Measurements from ENCODE around the gene FN3KRP. TPM values are rescaled to one million over a fixed set of nuclear protein-coding genes. Genes with fewer than 3 reads are reported as not detected.

The FN3KRP gene
- total and polyA plus RNA-seq, 2 donors (not counting 1 experiment from before 2014, with no cell fraction given), result 16.8 to 44.2 TPM

DNA sequence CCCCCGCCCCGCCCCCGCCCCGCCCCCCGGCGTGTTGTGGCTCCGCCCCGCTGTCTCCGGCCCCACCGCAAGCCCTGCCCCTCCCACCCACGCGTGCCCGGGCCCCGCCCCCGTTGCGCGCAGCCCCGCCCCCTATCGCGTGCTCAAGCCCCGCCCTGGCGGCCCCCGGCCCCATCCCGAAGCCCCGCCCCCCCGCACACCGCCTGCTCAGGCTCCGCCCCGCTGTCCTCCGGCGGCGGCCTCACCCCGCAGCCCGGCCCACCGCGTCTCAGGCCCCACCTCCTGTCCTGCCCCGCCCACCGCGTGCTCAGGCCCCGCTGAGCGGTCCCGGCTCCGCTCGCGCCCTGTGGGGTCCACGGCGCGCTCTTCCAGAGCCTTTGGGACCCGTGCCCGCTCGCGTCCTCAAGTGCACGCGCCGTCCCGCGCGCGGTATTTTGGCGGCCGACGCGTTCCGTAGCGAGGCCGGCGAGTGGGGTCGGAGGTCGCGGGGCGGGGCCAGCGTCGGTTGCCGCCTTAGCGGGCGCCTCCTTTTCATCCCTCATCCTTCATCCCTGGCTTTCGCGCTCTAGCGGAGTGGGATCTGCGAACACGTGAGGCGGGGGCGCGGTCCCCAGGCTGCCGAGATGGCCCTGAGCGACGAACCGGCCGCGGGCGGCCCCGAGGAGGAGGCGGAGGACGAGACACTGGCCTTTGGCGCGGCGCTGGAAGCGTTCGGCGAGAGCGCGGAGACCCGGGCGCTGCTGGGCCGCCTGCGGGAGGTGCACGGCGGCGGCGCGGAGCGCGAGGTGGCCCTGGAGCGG is 35.3 kb downstream of the FN3KRP start, which contains the start of gene TBCD:
Gene TBCD, plus strand, starts transcription at position 495 of the 800 bp plus-strand sequence. Its CDS starts 129 bp downstream, at position 624.
- DNase-seq (peak; percentile 95), ATAC-seq (ENCODE audit: low read depth) (peak; percentile 87)
- H3K27me3 Mint-ChIP-seq, result no peaks in the 10 kb centered on the region
- peak within 1 kb of the TSS; percentile 76 for H3K27ac Mint-ChIP-seq
- peak within 1 kb of the TSS; percentile 92 for H2AFZ ChIP-seq (ENCODE audit: insufficient read depth, low read depth, low read length, poor library complexity, severe bottlenecking)
- peaks cover 7 to 15% of the 10 kb centered on the region in 2 donors for H3K4me1 ChIP-seq (ENCODE audit: control insufficient read depth in 2 of 2, insufficient read depth in 2 of 2, low read length in 2 of 2)
- H3K9ac ChIP-seq (ENCODE audit: low read length), result peak within 1 kb of the TSS; percentile 86
- no peaks in the 10 kb centered on the region for H3K36me3 ChIP-seq (replicated peaks in 1 of 2; ENCODE audit: control extremely low read depth in 1 of 2, control insufficient read depth in 1 of 2, extremely low read depth in 1 of 2, insufficient read depth in 2 of 2, low read length in 1 of 2)
- peaks cover 34% of the 10 kb centered on the region for H4K20me1 ChIP-seq (ENCODE audit: control insufficient read depth, insufficient read depth, low read length, poor library complexity, severe bottlenecking)
- no peak for TF ChIP-seq EZH2 (IDR thresholded peaks at IDR 0.05; ENCODE audit: borderline replicate concordance, insufficient read depth, low read depth, low read length, poor library complexity, severe bottlenecking)
- TF ChIP-seq, protein P1, sequence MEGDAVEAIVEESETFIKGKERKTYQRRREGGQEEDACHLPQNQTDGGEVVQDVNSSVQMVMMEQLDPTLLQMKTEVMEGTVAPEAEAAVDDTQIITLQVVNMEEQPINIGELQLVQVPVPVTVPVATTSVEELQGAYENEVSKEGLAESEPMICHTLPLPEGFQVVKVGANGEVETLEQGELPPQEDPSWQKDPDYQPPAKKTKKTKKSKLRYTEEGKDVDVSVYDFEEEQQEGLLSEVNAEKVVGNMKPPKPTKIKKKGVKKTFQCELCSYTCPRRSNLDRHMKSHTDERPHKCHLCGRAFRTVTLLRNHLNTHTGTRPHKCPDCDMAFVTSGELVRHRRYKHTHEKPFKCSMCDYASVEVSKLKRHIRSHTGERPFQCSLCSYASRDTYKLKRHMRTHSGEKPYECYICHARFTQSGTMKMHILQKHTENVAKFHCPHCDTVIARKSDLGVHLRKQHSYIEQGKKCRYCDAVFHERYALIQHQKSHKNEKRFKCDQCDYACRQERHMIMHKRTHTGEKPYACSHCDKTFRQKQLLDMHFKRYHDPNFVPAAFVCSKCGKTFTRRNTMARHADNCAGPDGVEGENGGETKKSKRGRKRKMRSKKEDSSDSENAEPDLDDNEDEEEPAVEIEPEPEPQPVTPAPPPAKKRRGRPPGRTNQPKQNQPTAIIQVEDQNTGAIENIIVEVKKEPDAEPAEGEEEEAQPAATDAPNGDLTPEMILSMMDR (IDR thresholded peaks at IDR 0.05), result no peak
- H3K79me2 ChIP-seq (ENCODE audit: control insufficient read depth, insufficient read depth, low read length), result peaks cover 24% of the 10 kb centered on the region
- H3K27me3 ChIP-seq (replicated peaks in 1 of 4; ENCODE audit: control extremely low read depth in 1 of 4, control insufficient read depth in 3 of 4, insufficient read depth in 4 of 4, low read length in 3 of 4), result no peaks in the 10 kb centered on the region
- WGBS (ENCODE audit: insufficient coverage), result under 1% methylated on average over 87 of the region's 114 CpGs
- H3K4me3 Mint-ChIP-seq, result peak within 1 kb of the TSS; percentile 85
- CTCF ChIA-PET, result interaction anchor here (1.4 kb wide), 1 partner anchor 16 kb away, joined by 3 read pairs; no protein-coding TSS in a partner anchor
- H3K4me3 ChIP-seq (ENCODE audit: control extremely low read depth in 1 of 5, extremely low read depth in 1 of 5, insufficient read depth in 1 of 5, low read depth in 2 of 5, low read length in 4 of 5), result peak within 1 kb of the TSS; percentile 40 to 93 (median 75)
- H3K9me3 ChIP-seq (ENCODE audit: control extremely low read depth in 1 of 3, control insufficient read depth in 2 of 3, insufficient read depth in 1 of 3, low read length in 2 of 3), result peaks cover 0 to 10% (median 0%) of the 10 kb centered on the region in 3 donors
- peaks cover 3% of the 10 kb centered on the region for H3K9me3 Mint-ChIP-seq (ENCODE audit: insufficient read depth)
- intact Hi-C loops (cut with micrococcal nuclease), result loop anchor here (1.0 to 5.0 kb wide), 4 partner anchors 35 to 294 kb away; partner anchors contain the start of genes FN3KRP, NARF, RAB40B and WDR45B
- peak within 1 kb of the TSS; percentile 96 for H3K4me2 ChIP-seq (replicated peaks; ENCODE audit: low read depth, low read length, poor library complexity, severe bottlenecking)
- POLR2A ChIA-PET, result no interaction called here
- H3K4me1 Mint-ChIP-seq, result peaks cover 14% of the 10 kb centered on the region
- H3K27ac ChIP-seq (ENCODE audit: low read length in 2 of 2), result peak within 1 kb of the TSS; percentile 44 to 62
